Parathyroid adenoma (tissue), 2 donors: ENCODE data around the gene TMEM247.

Experiments
- H2AFZ ChIP-seq: fragments of 300-600 bp; sonication (generic); one replicate; pipeline ENCODE4 v1.7.0; 2017; ENCODE audit warnings: antibody characterized with exemption, mild to moderate bottlenecking
- H3K27ac ChIP-seq: fragments of 300-600 bp; sonication (generic); one replicate; pipeline ENCODE4 v1.7.0; 2017
- H3K27me3 ChIP-seq: fragments of 300-600 bp; sonication (generic); one replicate; pipeline ENCODE4 v1.7.0; 2017; ENCODE audit warnings: low read length; ENCODE audit not compliant: control insufficient read depth, insufficient read depth
- H3K36me3 ChIP-seq: fragments of 300-600 bp; sonication (generic); one replicate; pipeline ENCODE4 v1.7.0; 2017; ENCODE audit warnings: low read length; ENCODE audit not compliant: control insufficient read depth, insufficient read depth
- H3K4me1 ChIP-seq: fragments of 300-600 bp; sonication (generic); one replicate; pipeline ENCODE4 v1.7.0; 2017; ENCODE audit warnings: control low read depth
- H3K4me2 ChIP-seq: fragments of 300-600 bp; sonication (generic); one replicate; pipeline ENCODE4 v1.7.0; 2017; ENCODE audit warnings: low read length
- H3K4me3 ChIP-seq: fragments of 300-600 bp; sonication (generic); one replicate; pipeline ENCODE4 v1.7.0; 2017; ENCODE audit warnings: low read depth, low read length
- H3K79me2 ChIP-seq: fragments of 300-600 bp; sonication (generic); one replicate; pipeline ENCODE4 v1.7.0; 2017; ENCODE audit warnings: control low read depth
- H3K9ac ChIP-seq: fragments of 300-600 bp; sonication (generic); one replicate; pipeline ENCODE4 v1.7.0; 2017; ENCODE audit warnings: mild to moderate bottlenecking
- H3K9me3 ChIP-seq: fragments of 300-600 bp; sonication (generic); one replicate; pipeline ENCODE4 v1.7.0; 2017; ENCODE audit warnings: low read length; ENCODE audit not compliant: control insufficient read depth
- CTCF ChIP-seq: fragments of 300-600 bp; sonication (generic); IDR thresholded peaks from one replicate; pipeline ENCODE4 v1.7.0; 2017; ENCODE audit warnings: antibody characterized with exemption, mild to moderate bottlenecking
- donor health status: primary hyperparathyroidism.

TMEM247 gene

GRCh38 chr2:46525522-46526155 is 46.3 kb downstream of the TMEM247 start:
- H3K27me3 ChIP-seq = no peaks in the 10 kb centered on the region
- H3K27ac ChIP-seq = no peak overlapping the region
- no peaks in the 10 kb centered on the region for H3K79me2 ChIP-seq
- TF ChIP-seq CTCF = no peak
- no peak overlapping the region for H3K4me2 ChIP-seq
- H3K9ac ChIP-seq = no peak overlapping the region
- no peaks in the 10 kb centered on the region for H3K9me3 ChIP-seq
- no peaks in the 10 kb centered on the region for H3K4me1 ChIP-seq
- no peak overlapping the region for H2AFZ ChIP-seq
- H3K36me3 ChIP-seq = no peaks in the 10 kb centered on the region
- H3K4me3 ChIP-seq = no peak overlapping the region

DNA sequence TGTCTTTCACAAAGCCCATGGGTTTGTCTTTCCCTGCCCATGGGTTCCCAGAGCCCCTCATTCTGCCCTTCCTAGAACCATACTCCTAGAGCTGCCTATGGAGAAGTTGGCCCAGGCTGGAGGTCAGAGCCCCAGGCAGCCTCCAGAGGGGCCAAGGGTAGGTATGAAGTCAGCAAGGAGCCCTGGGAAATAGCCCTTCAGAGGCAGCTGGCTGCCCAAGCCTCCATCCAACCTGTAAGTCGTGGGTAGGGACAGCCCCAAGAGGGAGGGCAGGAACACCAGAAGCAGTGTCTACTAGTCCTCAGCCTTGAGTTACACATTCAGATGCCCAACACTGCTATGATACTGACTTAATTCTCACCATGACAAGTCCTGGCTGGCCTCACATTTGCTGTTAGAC is 49.5 kb downstream of the TMEM247 start:
- no peaks in the 10 kb centered on the region for H3K9me3 ChIP-seq
- H3K27me3 ChIP-seq = no peaks in the 10 kb centered on the region
- H3K36me3 ChIP-seq = no peaks in the 10 kb centered on the region
- TF ChIP-seq CTCF = no peak
- H3K4me3 ChIP-seq = no peak overlapping the region
- no peak overlapping the region for H3K4me2 ChIP-seq
- H3K79me2 ChIP-seq = no peaks in the 10 kb centered on the region
- no peak overlapping the region for H3K27ac ChIP-seq
- H2AFZ ChIP-seq = no peak overlapping the region
- H3K4me1 ChIP-seq = no peaks in the 10 kb centered on the region
- no peak overlapping the region for H3K9ac ChIP-seq

- TF ChIP-seq CTCF = no peak
- no peak overlapping the region for H2AFZ ChIP-seq
Observed at GRCh38 chr2:46530639-46531038, 51.3 kb downstream of the TMEM247 start.

DNA sequence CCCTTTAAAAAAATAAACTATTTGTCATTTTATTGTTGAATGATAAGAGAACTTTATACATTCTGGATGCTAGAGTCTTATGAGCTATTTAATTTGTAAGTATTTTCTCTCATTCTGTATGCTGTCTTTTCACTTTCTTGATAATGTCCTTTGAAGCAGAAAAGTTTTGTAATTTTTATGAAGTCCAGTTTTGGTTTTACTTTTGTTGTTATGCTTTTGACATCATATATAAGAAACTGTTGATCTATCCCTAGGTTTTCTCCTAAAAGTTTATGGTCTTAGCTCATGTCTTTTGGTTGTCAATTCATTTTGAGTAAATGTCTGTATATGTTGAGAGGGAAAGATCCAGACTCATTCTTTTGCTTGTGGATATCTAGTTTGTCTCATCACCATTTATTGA is 52.5 kb downstream of the TMEM247 start:
- Histone ChIP-seq H3K4me2 (no peak overlapping the region), H3K9me3 (no peaks in the 10 kb centered on the region), H3K36me3 (no peaks in the 10 kb centered on the region), H3K9ac (no peak overlapping the region), H3K27ac (no peak overlapping the region), H3K27me3 (no peaks in the 10 kb centered on the region), H3K4me3 (no peak overlapping the region), H3K4me1 (no peaks in the 10 kb centered on the region), H2AFZ (no peak overlapping the region), H3K79me2 (no peaks in the 10 kb centered on the region)
- TF ChIP-seq CTCF = no peak

More at GRCh38 chr2:46530639-46531038, 51.3 kb downstream of the TMEM247 start:
- Histone ChIP-seq H3K4me3 (no peak overlapping the region), H3K36me3 (no peaks in the 10 kb centered on the region), H3K9ac (no peak overlapping the region), H3K79me2 (no peaks in the 10 kb centered on the region), H3K4me2 (no peak overlapping the region), H3K9me3 (no peaks in the 10 kb centered on the region), H3K27me3 (no peaks in the 10 kb centered on the region), H3K27ac (no peak overlapping the region), H3K4me1 (no peaks in the 10 kb centered on the region)
